DOHH2 (cell line): Measurements from ENCODE around the gene CABP4.

ENCODE experiments used
- H3F3A ChIP-seq: fragments of 200-600 bp; sonication (generic), shearing (Covaris generic); 2 replicates; pipeline ENCODE4 v1.6.0; 2016; ENCODE audit warnings: antibody characterized with exemption, mild to moderate bottlenecking; ENCODE audit not compliant: control insufficient read depth, insufficient read depth
- H3K27ac ChIP-seq: fragments of 200-600 bp; sonication (generic); 2 replicates; pipeline ENCODE4 v1.5.1; 2014; ENCODE audit warnings: low read depth, mild to moderate bottlenecking, low read length, moderate library complexity
- H3K27me3 ChIP-seq: fragments of 200-600 bp; sonication (generic); 2 replicates; pipeline ENCODE4 v1.6.1; 2014; ENCODE audit warnings: mild to moderate bottlenecking, low read length, mixed read lengths; ENCODE audit not compliant: control insufficient read depth
- H3K36me3 ChIP-seq: fragments of 200-600 bp; sonication (generic); 2 replicates; pipeline ENCODE4 v1.6.1; 2014; ENCODE audit warnings: mild to moderate bottlenecking, low read length, moderate library complexity, mixed read lengths; ENCODE audit not compliant: control insufficient read depth
- H3K4me1 ChIP-seq: fragments of 200-600 bp; sonication (generic); 2 replicates; pipeline ENCODE4 v1.6.1; 2014; ENCODE audit warnings: mild to moderate bottlenecking, low read length, mixed read lengths; ENCODE audit not compliant: control insufficient read depth
- H3K4me2 ChIP-seq: fragments of 200-600 bp; sonication (generic); 2 replicates; pipeline ENCODE4 v1.6.0; 2014; ENCODE audit warnings: mild to moderate bottlenecking, low read length, moderate library complexity
- H3K4me3 ChIP-seq: fragments of 200-600 bp; sonication (generic); 2 replicates; pipeline ENCODE4 v1.5.1; 2014; ENCODE audit warnings: mild to moderate bottlenecking, low read length, mixed read lengths
- H3K79me2 ChIP-seq: fragments of 200-600 bp; sonication (generic); 2 replicates; pipeline ENCODE4 v1.6.1; 2014; ENCODE audit warnings: mild to moderate bottlenecking, low read length, mixed read lengths; ENCODE audit not compliant: control insufficient read depth
- H3K9me2 ChIP-seq: fragments of 200-600 bp; sonication (generic); replicated peaks from 2 replicates; pipeline ENCODE4 v1.6.1; 2014; ENCODE audit warnings: mild to moderate bottlenecking, low read length, mixed read lengths; ENCODE audit not compliant: control insufficient read depth
- H3K9me3 ChIP-seq: fragments of 200-600 bp; sonication (generic); 2 replicates; pipeline ENCODE4 v1.6.1; 2014; ENCODE audit warnings: antibody characterized with exemption, low read length, mixed read lengths; ENCODE audit not compliant: control insufficient read depth, insufficient read depth
- H4K20me1 ChIP-seq: fragments of 200-600 bp; sonication (generic); 2 replicates; pipeline ENCODE4 v1.6.0; 2014; ENCODE audit warnings: low read depth, mild to moderate bottlenecking, antibody characterized with exemption, low read length, moderate library complexity; ENCODE audit not compliant: control insufficient read depth, insufficient read depth
- CTCF ChIP-seq: fragments of 200-600 bp; sonication (generic); IDR thresholded peaks from one replicate; pipeline ENCODE4 v1.5.1; 2014; ENCODE audit warnings: antibody characterized with exemption, mild to moderate bottlenecking, low read depth, low read length; ENCODE audit not compliant: poor library complexity, severe bottlenecking
- EZH2phosphoT487 ChIP-seq: fragments of 200-600 bp; sonication (generic); IDR thresholded peaks from 2 replicates; pipeline ENCODE4 v1.6.1; 2017; ENCODE audit warnings: borderline replicate concordance, mild to moderate bottlenecking, antibody characterized with exemption, low read length, moderate library complexity, mixed read lengths

CABP4 gene

GRCh38 chr11:67502328-67502979, 47.3 kb downstream of the CABP4 start:
- H3K4me2 ChIP-seq = no peak overlapping the region
- no peak for TF ChIP-seq CTCF
- no peak for TF ChIP-seq EZH2phosphoT487
- H3K9me2 ChIP-seq = no peaks in the 10 kb centered on the region
- peaks cover 29% of the 10 kb centered on the region for H3K4me1 ChIP-seq
- H3K9me3 ChIP-seq = no peaks in the 10 kb centered on the region
- no peaks in the 10 kb centered on the region for H3K27me3 ChIP-seq
- H3K4me3 ChIP-seq = no peak overlapping the region
- peaks cover 6% of the 10 kb centered on the region; the same call in 1 of the 2 replicates for H4K20me1 ChIP-seq
- peaks cover 45% of the 10 kb centered on the region for H3K79me2 ChIP-seq
- peaks cover 64% of the 10 kb centered on the region for H3K36me3 ChIP-seq
- peaks cover 4% of the 10 kb centered on the region for H3F3A ChIP-seq
- H3K27ac ChIP-seq = no peak overlapping the region

- H3K27ac ChIP-seq = no peak overlapping the region
- H3K4me3 ChIP-seq = peak overlapping the region; percentile 89
Observed at GRCh38 chr11:67503119-67504004, 48.2 kb downstream of the CABP4 start.

GRCh38 chr11:67504005-67504949, 49.1 kb downstream of the CABP4 start:
- Histone ChIP-seq H4K20me1 (peaks cover 6% of the 10 kb centered on the region; the same call in 1 of the 2 replicates), H3F3A (peaks cover 4% of the 10 kb centered on the region), H3K4me2 (peak overlapping the region; percentile 70), H3K4me1 (peaks cover 36% of the 10 kb centered on the region), H3K9me3 (no peaks in the 10 kb centered on the region), H3K36me3 (peaks cover 51% of the 10 kb centered on the region), H3K4me3 (peak overlapping the region; percentile 89), H3K27ac (peak overlapping the region; percentile 66), H3K9me2 (no peaks in the 10 kb centered on the region), H3K27me3 (no peaks in the 10 kb centered on the region), H3K79me2 (peaks cover 48% of the 10 kb centered on the region)
- TF ChIP-seq CTCF (no peak), EZH2phosphoT487 (no peak)

More at GRCh38 chr11:67503119-67504004, 48.2 kb downstream of the CABP4 start:
- Histone ChIP-seq H3K9me3 (no peaks in the 10 kb centered on the region), H4K20me1 (peaks cover 6% of the 10 kb centered on the region; the same call in 1 of the 2 replicates), H3K9me2 (no peaks in the 10 kb centered on the region), H3K4me1 (peaks cover 29% of the 10 kb centered on the region), H3F3A (peaks cover 4% of the 10 kb centered on the region), H3K27me3 (no peaks in the 10 kb centered on the region), H3K36me3 (peaks cover 55% of the 10 kb centered on the region), H3K79me2 (peaks cover 48% of the 10 kb centered on the region), H3K4me2 (peak overlapping the region; percentile 70)
- TF ChIP-seq EZH2phosphoT487 (no peak), CTCF (no peak)
